Measurements from ENCODE around the gene RNF44.

Gene RNF44

GRCh38 chr5:176536902-176537553 is at the start of gene RNF44:
Gene RNF44 (minus strand): TSS chr5:176537402. CDS start chr5:176532472, 4,930 bp downstream.
- peak; percentile 98 for DNase-seq

DNA sequence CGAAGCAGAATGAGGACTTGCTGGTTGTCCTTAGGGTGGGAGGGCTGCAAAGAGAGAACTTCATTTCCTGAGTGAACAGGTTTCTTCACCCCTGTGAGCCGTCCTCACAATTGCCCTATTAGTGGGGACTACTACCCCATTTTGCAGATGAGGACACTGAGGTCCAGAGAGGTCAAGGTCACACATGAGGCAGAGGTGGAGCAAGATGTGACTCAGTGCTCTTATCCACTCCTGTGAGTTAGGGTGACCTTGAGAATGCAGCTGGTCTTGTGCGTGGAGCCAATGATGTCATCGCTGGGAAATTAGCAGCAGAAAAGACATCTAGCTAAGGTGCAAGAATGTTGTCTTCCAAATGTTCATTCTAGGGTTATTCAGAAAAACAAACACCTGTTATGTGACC is 45.9 kb upstream of the RNF44 start:
- no peak for DNase-seq

- no peak for DNase-seq
Measured at GRCh38 chr5:176581361-176581760, 44.2 kb upstream of the RNF44 start.

GRCh38 chr5:176579323-176579722 is 42.1 kb upstream of the RNF44 start:
- DNase-seq: no peak

- no peak for DNase-seq
Measured at GRCh38 chr5:176578391-176578808, 41.2 kb upstream of the RNF44 start.

- no peak for DNase-seq
Measured at GRCh38 chr5:176577312-176578176, 40.3 kb upstream of the RNF44 start.

- no peak for DNase-seq
Measured at GRCh38 chr5:176575488-176576422, 38.6 kb upstream of the RNF44 start.

- DNase-seq: no peak
Measured at GRCh38 chr5:176575066-176575465, 37.9 kb upstream of the RNF44 start.

GRCh38 chr5:176574297-176574591 is 37.0 kb upstream of the RNF44 start:
- DNase-seq: no peak

DNA sequence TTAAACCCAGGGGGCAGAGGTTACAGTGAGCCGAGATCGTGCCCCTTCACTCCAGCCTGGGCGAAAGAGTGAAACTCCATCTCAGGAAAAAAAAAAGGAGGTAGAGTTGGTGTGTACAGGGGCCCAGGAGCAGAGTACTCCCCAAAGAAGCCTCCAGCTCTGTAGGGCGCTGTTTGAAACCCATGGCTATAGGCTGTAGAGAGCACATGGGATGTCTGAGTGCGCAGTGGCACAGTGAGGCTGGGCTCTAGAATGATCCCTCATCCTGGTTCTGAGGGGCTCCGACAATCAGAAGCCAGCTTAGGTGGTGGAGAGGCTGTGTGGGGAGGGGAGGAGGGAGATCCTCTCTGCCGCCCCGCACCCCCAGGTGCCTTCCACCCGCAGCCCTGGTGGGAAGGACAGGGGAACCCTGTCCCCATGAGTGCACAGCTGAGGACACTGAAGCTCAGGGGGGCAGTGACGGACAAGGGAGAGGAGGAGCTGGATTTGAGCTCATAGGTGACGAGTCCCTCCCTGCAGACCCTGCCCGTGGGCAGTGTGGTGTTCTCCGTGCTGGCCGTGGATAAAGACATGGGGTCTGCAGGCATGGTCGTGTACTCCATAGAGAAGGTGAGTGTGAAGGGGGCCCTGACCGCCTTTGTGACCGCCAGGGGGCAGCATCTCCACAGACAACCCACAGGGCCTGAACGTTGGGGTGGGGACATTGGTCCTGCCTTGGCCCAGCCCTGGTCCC is 36.5 kb upstream of the RNF44 start:
- peak; percentile 96 for DNase-seq

GRCh38 chr5:176570044-176570443 is 32.8 kb upstream of the RNF44 start:
- no peak for DNase-seq

- no peak for DNase-seq
Measured at GRCh38 chr5:176568657-176569056, 31.5 kb upstream of the RNF44 start.

DNA sequence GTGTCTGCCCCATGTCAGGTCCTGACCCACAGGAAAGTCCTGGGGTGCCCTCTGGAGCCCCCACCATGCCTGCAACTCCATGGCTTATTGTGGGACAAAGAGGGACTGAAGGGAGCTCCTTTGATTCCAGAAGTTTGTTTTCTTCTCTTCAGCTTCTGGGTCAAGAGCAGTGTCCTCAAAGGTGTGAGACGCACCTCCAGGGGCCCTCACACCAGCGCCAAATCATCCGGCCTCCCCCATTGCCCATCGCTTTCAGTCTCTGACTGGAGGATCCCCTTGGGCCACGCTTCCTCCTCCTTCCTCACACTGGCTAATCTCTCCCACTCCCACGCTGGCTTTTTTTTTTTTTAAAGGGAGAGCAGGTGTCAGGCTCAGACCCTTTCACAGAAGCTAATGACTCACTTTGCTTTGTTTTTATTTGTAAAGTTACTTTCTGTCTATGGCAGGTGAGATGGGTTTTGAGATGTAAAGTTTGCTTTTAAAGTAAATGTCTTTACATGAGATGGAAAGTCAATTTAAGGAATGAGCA is 28.6 kb upstream of the RNF44 start:
- DNase-seq: no peak

GRCh38 chr5:176564002-176564401 is 26.8 kb upstream of the RNF44 start:
- no peak for DNase-seq

- no peak for DNase-seq
Measured at GRCh38 chr5:176562189-176562588, 25.0 kb upstream of the RNF44 start.

DNA sequence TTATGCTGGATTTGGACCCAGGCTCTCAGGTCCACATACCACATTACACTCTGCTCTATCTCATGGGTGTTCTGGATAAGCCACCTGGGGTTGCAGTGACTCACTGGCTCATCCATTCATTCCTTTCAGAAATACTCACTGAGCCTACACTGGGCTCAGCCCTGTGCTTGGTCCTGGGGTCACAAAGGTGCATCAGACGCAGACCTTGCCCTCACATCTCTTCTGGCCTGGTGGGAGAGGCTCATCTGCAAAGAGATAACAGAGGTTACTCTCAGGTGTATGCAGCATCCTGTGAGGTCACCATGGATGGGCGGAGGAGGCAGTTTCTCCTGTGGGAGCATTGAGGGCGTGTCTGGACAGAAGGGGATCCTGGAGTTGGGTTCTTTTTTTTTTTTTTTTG is 24.1 kb upstream of the RNF44 start:
- no peak for DNase-seq

- peak; percentile 63 for DNase-seq
Measured at GRCh38 chr5:176560364-176560763, 23.2 kb upstream of the RNF44 start.

DNA sequence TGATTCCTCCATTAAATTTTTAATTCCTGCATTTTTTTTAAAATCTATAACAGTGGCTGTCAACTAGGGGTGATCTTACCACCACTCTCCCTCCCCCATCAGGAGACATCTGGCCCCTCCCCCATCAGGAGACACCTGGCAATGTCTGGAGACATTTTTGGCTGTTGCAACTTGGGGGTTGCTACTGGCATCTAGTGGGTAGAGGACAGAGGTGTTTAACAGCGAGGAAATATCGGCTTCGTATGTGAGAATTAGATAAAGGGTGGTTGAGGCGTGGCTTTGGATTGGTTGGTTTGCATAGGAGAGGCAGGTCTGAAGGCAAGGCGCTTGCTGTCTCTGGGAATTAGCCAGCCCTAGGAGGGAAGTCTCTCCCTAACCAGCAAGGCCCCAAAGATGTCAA is 22.5 kb upstream of the RNF44 start:
- no peak for DNase-seq

DNA sequence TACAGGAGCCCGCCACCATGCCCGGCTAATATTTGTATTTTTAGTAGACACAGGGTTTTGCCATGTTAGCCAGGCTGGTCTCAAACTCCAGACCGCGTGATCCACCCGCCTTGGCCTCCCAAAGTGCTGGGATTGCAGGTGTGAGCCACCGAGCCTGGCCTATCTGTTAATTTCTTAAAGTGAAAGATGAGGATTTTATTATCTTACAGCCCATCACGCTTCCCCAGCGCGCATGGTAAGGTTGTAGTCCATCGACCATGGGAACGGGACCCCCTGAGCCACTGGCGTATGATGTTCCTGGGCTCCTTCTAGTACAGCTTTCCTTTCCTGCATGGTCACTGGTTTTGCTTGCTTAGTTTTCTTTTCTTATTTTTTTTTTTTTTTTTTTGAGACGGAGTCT is 20.6 kb upstream of the RNF44 start:
- DNase-seq: no peak

DNA sequence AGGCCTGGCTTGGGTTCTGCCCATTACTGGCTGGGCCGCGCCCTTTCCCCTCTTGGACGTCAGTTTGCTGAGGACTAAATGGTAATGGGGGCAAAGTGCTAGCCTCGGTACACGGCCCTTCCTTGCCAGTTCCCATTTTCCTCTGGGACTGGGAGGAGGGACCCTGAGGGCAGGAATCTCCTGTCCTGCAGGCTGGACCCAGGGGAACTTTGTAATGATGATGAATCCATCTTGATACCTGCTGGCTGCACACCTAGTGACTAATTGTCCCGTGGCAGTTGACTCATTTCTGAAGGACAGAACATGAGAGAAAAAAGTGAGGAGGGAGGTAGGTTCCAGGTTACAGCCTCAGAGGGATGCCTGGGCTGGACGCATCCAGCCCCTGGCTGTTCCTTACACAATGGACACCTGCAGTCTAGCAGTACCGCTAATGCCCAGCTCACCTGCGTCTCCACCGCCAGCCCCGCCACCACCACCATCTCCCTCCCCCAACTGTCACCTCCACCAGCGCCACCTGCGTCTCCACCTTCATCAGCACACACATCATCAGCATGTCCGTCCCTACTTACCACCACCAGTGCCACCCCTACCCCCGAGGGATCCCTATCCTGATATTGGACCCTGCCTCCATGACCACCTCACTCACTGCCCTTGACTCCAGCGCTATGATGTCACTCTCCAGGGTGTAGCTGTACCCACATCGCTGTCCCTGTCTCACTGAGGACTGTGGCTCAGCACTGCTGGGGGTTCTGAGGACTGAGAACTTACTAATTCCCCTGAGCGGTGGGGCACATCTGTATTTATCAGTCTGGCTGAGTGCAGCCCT is 16.3 kb upstream of the RNF44 start:
- no peak for DNase-seq

GRCh38 chr5:176552332-176552869 is 15.2 kb upstream of the RNF44 start:
- no peak for DNase-seq

Data from activated CD8-positive, alpha-beta memory T cell treated with anti-CD3 and anti-CD28 coated beads, Interleukin-2, amount 50 U/mL, for 48 hours (primary cell).